IMR-90 (cell line): ENCODE data around the gene PRLH.

Experiments
- FOS ChIP-seq: fragments of 150-350 bp; IDR thresholded peaks from 2 replicates; pipeline ENCODE4 v1.6.1; 2016; ENCODE audit warnings: low read depth, low read length
- POLR2A ChIP-seq: IDR thresholded peaks from 2 replicates; pipeline ENCODE4 v1.6.1; 2012; ENCODE audit warnings: mild to moderate bottlenecking, low read depth, low read length
- TF ChIP-seq, protein P1 (sequence below): conservative IDR thresholded peaks from 2 replicates; pipeline ENCODE4 v1.5.1; 2012; ENCODE audit warnings: mild to moderate bottlenecking, low read depth, low read length, improper control_type of control experiment

DNA sequence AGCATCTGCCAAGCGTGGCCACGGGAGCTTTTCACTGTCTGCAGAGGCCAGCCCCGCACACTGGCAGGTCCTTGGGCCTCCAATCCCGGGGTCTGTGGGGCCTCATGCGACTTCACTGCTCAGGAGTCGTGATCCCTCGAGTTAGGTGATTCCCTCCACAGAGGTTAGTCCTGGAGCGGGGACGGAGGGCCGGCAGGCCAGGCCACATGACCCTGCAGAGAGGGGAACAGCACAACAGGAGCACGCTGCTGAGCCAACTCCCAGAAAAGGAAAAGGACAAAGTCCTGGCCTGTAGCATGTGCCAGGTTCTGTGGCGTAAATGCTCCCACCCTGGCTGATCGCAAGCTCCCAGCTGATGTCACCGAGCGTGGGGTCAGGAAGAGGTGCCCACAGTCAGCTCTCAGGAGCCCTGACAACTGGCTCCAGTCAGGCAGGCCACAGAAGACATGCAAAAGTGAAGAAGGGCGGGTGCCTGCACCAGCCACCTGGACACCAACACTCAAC lies 15.3 kb upstream of the PRLH start:
- TF ChIP-seq FOS: no peak
- no peak for TF ChIP-seq POLR2A
- TF ChIP-seq, protein P1, sequence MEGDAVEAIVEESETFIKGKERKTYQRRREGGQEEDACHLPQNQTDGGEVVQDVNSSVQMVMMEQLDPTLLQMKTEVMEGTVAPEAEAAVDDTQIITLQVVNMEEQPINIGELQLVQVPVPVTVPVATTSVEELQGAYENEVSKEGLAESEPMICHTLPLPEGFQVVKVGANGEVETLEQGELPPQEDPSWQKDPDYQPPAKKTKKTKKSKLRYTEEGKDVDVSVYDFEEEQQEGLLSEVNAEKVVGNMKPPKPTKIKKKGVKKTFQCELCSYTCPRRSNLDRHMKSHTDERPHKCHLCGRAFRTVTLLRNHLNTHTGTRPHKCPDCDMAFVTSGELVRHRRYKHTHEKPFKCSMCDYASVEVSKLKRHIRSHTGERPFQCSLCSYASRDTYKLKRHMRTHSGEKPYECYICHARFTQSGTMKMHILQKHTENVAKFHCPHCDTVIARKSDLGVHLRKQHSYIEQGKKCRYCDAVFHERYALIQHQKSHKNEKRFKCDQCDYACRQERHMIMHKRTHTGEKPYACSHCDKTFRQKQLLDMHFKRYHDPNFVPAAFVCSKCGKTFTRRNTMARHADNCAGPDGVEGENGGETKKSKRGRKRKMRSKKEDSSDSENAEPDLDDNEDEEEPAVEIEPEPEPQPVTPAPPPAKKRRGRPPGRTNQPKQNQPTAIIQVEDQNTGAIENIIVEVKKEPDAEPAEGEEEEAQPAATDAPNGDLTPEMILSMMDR: no peak
